HepG2 (cell line): ENCODE data around the gene ESYT1. TPM values are rescaled to one million over a fixed set of nuclear protein-coding genes. Genes with fewer than 3 reads are reported as not detected.
A peak's percentile ranks its signal among the peaks of the same experiment; 100 is the strongest.

ENCODE experiments used
- CHD4 ChIP-seq: fragments of 200-600 bp; sonication (generic); IDR thresholded peaks from 2 replicates; pipeline ENCODE4 v1.7.0; 2017; ENCODE audit warnings: mild to moderate bottlenecking, low read length, borderline replicate concordance
- ELF3 ChIP-seq: IDR thresholded peaks from 2 replicates; pipeline ENCODE4 v1.6.1; 2016; ENCODE audit warnings: missing genetic modification reagents, missing compliant biosample characterization
- EP300 ChIP-seq, 3 experiments: sonication (generic) in 1 of 3; formaldehyde crosslinking in 1 of 3; IDR thresholded peaks; 2 replicates each; pipeline versions ENCODE4 v1.5.1 to v1.6.1; 2011 to 2020; ENCODE audit warnings: low read depth in 2 of 3, low read length in 2 of 3, borderline replicate concordance in 1 of 3, improper control_type of control experiment in 1 of 3, mild to moderate bottlenecking in 1 of 3, missing genetic modification reagents in 1 of 3, moderate library complexity in 1 of 3
- HNRNPL ChIP-seq: fragments of 200-400 bp; formaldehyde crosslinking; IDR thresholded peaks from 2 replicates; pipeline ENCODE4 v1.6.1; 2017; ENCODE audit warnings: mild to moderate bottlenecking, low read depth, low read length
- KLF13 ChIP-seq: sonication (generic); formaldehyde crosslinking; IDR thresholded peaks from 2 replicates; pipeline ENCODE4 v1.4.0; 2020; ENCODE audit warnings: mild to moderate bottlenecking, missing genetic modification reagents
- MBD4 ChIP-seq: IDR thresholded peaks from 2 replicates; pipeline ENCODE4 v1.6.1; 2012; ENCODE audit warnings: low read length, inconsistent platforms, borderline replicate concordance
- NCOA1 ChIP-seq: sonication (generic); formaldehyde crosslinking; IDR thresholded peaks from 2 replicates; pipeline ENCODE4 v1.9.0; 2021; ENCODE audit warnings: missing genetic modification reagents
- NR1H2 ChIP-seq: sonication (generic); formaldehyde crosslinking; IDR thresholded peaks from 2 replicates; pipeline ENCODE4 v1.8.1; 2022; ENCODE audit warnings: low read depth, missing genetic modification reagents, borderline replicate concordance
- NR2F6 ChIP-seq, 2 experiments: IDR thresholded peaks; 2 replicates each; pipeline ENCODE4 v1.6.1; 2016; ENCODE audit warnings: antibody characterized with exemption in 1 of 2, mild to moderate bottlenecking in 1 of 2
- RAD51 ChIP-seq: fragments of 450-650 bp; IDR thresholded peaks from 2 replicates; pipeline ENCODE4 v1.6.1; 2016; ENCODE audit warnings: borderline replicate concordance
- RFXAP ChIP-seq: sonication (generic); formaldehyde crosslinking; IDR thresholded peaks from 2 replicates; pipeline ENCODE4 v1.4.0; 2020; ENCODE audit warnings: missing genetic modification reagents, borderline replicate concordance
- SAP130 ChIP-seq: IDR thresholded peaks from 2 replicates; pipeline ENCODE4 v1.6.1; 2016; ENCODE audit warnings: low read depth
- TSC22D2 ChIP-seq: sonication (generic); formaldehyde crosslinking; IDR thresholded peaks from 2 replicates; pipeline ENCODE4 v1.5.1; 2020; ENCODE audit warnings: missing genetic modification reagents, mild to moderate bottlenecking, borderline replicate concordance
- XBP1 ChIP-seq: sonication (generic); formaldehyde crosslinking; IDR thresholded peaks from 2 replicates; pipeline ENCODE4 v1.5.0; 2020; ENCODE audit warnings: missing genetic modification reagents
- ZFAT ChIP-seq: sonication (generic); formaldehyde crosslinking; conservative IDR thresholded peaks from 2 replicates; pipeline ENCODE4 v1.8.1; 2023; ENCODE audit warnings: missing genetic modification reagents, inconsistent platforms
- ZFP41 ChIP-seq: sonication (generic); formaldehyde crosslinking; IDR thresholded peaks from 2 replicates; pipeline ENCODE4 v1.4.0; 2020; ENCODE audit warnings: mild to moderate bottlenecking, missing genetic modification reagents, borderline replicate concordance
- ZKSCAN1 ChIP-seq: fragments of 150-350 bp; IDR thresholded peaks from 2 replicates; pipeline ENCODE4 v1.6.1; 2014; ENCODE audit warnings: low read length
- ZNF20 ChIP-seq: sonication (generic); formaldehyde crosslinking; IDR thresholded peaks from 2 replicates; pipeline ENCODE4 v1.4.0; 2020; ENCODE audit warnings: mild to moderate bottlenecking, moderate library complexity, missing genetic modification reagents
- ZNF33B ChIP-seq: sonication (generic); formaldehyde crosslinking; IDR thresholded peaks from 2 replicates; pipeline ENCODE4 v1.5.1; 2020; ENCODE audit warnings: mild to moderate bottlenecking, missing genetic modification reagents
- ZNF720 ChIP-seq: sonication (generic); formaldehyde crosslinking; IDR thresholded peaks from 2 replicates; pipeline ENCODE4 v1.4.0; 2020; ENCODE audit warnings: missing genetic modification reagents
- polyA plus RNA-seq, 8 experiments: library from polyadenylated mRNA; depleted of rRNA in 3 of 8; stranded (reverse) in 7 of 8; unstranded in 1 of 8; fragments of >200 nt; fragmentation: Illumina TruSeq in 4 of 8; extraction: Trizol in 4 of 8; gene quantifications; 2 replicates each; pipeline versions ENCODE4 v1.2.1 to v1.2.3, GENCODE V29; 2011 to 2016; ENCODE audit warnings: low read depth in 4 of 8, missing spikeins in 1 of 8, mixed read lengths in 1 of 8; ENCODE audit not compliant: insufficient read depth in 1 of 8
- total RNA-seq, 5 experiments: library from RNA; depleted of rRNA; stranded (reverse); fragments of >200 nt; fragmentation: Illumina TruSeq; extraction: Trizol; gene quantifications; 2 replicates each; pipeline ENCODE4 v1.2.3, GENCODE V29; 2016; ENCODE audit warnings: low read depth in 1 of 5
- TF ChIP-seq, protein P1 (sequence below), 2 experiments: sonication (generic) in 1 of 2; formaldehyde crosslinking in 1 of 2; IDR thresholded peaks; 2 replicates each; pipeline versions ENCODE4 v1.6.1 to v1.9.0; 2014 to 2022; ENCODE audit warnings: antibody characterized with exemption in 1 of 2, borderline replicate concordance in 1 of 2, inconsistent platforms in 1 of 2, low read depth in 1 of 2, missing genetic modification reagents in 1 of 2
- TF ChIP-seq, protein P2 (sequence below): sonication (generic); formaldehyde crosslinking; IDR thresholded peaks from 2 replicates; pipeline ENCODE4 v1.5.0; 2020; ENCODE audit warnings: missing genetic modification reagents

Gene ESYT1
- total and polyA plus RNA-seq, 2 of the 13 experiments (the other 11 are each of a cell fraction or from before 2014, with no cell fraction given) = 66.9 to 71.0 TPM

DNA sequence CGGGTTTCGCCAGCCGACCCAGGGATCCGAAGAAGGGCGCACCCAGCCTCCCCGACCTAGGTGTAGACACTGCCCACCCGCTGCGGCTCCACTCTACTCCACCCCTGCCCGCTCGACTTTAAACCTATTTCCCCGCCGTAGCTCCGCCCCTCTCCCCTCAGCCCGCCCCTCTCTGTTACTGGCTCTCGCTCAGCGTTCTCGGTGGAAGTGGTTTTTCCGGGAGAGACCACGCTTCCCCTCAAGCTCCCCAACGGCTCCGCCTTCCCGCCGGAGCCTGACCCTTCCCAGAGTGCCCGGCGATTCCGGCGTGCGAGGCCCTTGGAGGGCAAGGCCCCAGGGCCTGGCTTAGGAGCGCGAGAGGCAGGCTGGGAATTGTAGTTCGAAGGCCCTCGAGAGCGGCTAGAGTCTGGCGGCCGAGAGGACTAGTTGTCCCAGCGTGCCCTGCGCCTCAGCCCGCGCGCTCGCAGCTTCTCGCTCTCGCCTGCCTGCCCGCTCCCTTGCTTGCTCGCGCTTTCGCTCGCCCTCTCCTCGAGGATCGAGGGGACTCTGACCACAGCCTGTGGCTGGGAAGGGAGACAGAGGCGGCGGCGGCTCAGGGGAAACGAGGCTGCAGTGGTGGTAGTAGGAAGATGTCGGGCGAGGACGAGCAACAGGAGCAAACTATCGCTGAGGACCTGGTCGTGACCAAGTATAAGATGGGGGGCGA is 23.8 kb upstream of the ESYT1 start, which contains the start of gene PA2G4 (continued):
- TF ChIP-seq XBP1 (CRISPR knock-in tag) (no peak), TSC22D2 (CRISPR knock-in tag) (peak; percentile 85; the same call in 1 of the 2 replicates), NR2F6 (IDR thresholded peaks at IDR 0.05) (0 out of 2 replicates have a peak, but pooled peaks have one; percentile 27), NR2F6 (CRISPR knock-in tag; IDR thresholded peaks at IDR 0.05) (peak; percentile 74), CHD4 (no peak), RFXAP (peak; percentile 75; the same call in 1 of the 2 replicates), ZKSCAN1 (no peak; the same call in 1 of the 2 replicates), ZNF33B (CRISPR knock-in tag) (peak; percentile 80), ZFAT (0 out of 2 replicates have a peak, but pooled peaks have one; percentile 24), SAP130 (CRISPR knock-in tag) (peak; percentile 96), NR1H2 (CRISPR knock-in tag) (0 out of 2 replicates have a peak, but pooled peaks have one; percentile 29), NCOA1 (peak; percentile 91; the same call in 1 of the 2 replicates), RAD51 (no peak), ELF3 (CRISPR knock-in tag) (peak; percentile 92), ZNF20 (CRISPR knock-in tag) (no peak), ZNF720 (CRISPR knock-in tag) (no peak), KLF13 (CRISPR knock-in tag) (peak; percentile 76; the same call in 1 of the 2 replicates), HNRNPL (peak; percentile 70; the same call in 1 of the 2 replicates), ZFP41 (CRISPR knock-in tag) (no peak; the same call in 1 of the 2 replicates), MBD4 (peak; percentile 16; the same call in 1 of the 2 replicates), EP300 (IDR thresholded peaks at IDR 0.05; ENCODE audit: low read depth in 2 of 2, low read length in 2 of 2) (peak in 1 of 2 experiments; percentile 21; a peak in 2 of 4 replicates), EP300 (CRISPR knock-in tag; IDR thresholded peaks at IDR 0.05; ENCODE audit: borderline replicate concordance) (peak; percentile 49)
- TF ChIP-seq, protein P1, sequence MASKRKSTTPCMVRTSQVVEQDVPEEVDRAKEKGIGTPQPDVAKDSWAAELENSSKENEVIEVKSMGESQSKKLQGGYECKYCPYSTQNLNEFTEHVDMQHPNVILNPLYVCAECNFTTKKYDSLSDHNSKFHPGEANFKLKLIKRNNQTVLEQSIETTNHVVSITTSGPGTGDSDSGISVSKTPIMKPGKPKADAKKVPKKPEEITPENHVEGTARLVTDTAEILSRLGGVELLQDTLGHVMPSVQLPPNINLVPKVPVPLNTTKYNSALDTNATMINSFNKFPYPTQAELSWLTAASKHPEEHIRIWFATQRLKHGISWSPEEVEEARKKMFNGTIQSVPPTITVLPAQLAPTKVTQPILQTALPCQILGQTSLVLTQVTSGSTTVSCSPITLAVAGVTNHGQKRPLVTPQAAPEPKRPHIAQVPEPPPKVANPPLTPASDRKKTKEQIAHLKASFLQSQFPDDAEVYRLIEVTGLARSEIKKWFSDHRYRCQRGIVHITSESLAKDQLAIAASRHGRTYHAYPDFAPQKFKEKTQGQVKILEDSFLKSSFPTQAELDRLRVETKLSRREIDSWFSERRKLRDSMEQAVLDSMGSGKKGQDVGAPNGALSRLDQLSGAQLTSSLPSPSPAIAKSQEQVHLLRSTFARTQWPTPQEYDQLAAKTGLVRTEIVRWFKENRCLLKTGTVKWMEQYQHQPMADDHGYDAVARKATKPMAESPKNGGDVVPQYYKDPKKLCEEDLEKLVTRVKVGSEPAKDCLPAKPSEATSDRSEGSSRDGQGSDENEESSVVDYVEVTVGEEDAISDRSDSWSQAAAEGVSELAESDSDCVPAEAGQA (IDR thresholded peaks at IDR 0.05; ENCODE audit: low read depth) = peak; percentile 76; the same call in 1 of the 2 replicates
- TF ChIP-seq, protein P1 (CRISPR knock-in tag; IDR thresholded peaks at IDR 0.05; ENCODE audit: borderline replicate concordance) = 0 out of 2 replicates have a peak, but pooled peaks have one; percentile 1
- TF ChIP-seq, protein P2, sequence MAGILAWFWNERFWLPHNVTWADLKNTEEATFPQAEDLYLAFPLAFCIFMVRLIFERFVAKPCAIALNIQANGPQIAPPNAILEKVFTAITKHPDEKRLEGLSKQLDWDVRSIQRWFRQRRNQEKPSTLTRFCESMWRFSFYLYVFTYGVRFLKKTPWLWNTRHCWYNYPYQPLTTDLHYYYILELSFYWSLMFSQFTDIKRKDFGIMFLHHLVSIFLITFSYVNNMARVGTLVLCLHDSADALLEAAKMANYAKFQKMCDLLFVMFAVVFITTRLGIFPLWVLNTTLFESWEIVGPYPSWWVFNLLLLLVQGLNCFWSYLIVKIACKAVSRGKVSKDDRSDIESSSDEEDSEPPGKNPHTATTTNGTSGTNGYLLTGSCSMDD (CRISPR knock-in tag) = no peak
